ENCODE data around the gene ATP1A4.

DNA sequence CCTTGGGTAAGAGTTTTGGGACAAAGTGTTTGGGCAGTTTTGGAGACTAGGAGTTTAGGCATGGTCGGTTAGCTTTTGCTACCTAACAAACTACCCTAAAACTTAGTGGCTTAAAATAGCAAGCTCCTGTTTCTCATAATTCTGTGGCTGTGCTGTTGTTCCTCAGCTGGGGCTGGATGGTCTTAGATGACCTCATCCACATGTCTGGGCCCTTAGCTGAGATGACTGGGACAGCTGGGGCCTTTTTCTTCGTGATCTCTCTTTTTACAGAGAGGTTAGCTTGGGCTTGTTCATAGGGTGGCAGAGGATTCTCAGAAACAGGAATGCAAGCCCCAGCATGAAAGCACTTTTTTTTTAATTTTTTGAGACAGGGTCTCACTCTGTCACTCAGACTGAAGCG, 6.6 kb downstream of the ATP1A4 start:
- TF ChIP-seq EZH2phosphoT487 (IDR thresholded peaks at IDR 0.05; ENCODE audit: insufficient read depth, low read depth) (no peak), EZH2 (IDR thresholded peaks at IDR 0.05; ENCODE audit: insufficient read depth, poor library complexity, severe bottlenecking) (no peak)
